HepG2 (cell line): ENCODE data around the gene LOC128125822.

Experiments
- CBX5 ChIP-seq: sonication (generic); formaldehyde crosslinking; IDR thresholded peaks from 2 replicates; pipeline ENCODE4 v1.4.0; 2020; ENCODE audit warnings: missing genetic modification reagents, borderline replicate concordance
- HNRNPH1 ChIP-seq: fragments of 200-400 bp; formaldehyde crosslinking; optimal IDR thresholded peaks from 2 replicates; pipeline ENCODE3; 2017; ENCODE audit warnings: mild to moderate bottlenecking, low read depth, low read length
- JUNB ChIP-seq: sonication (generic); formaldehyde crosslinking; IDR thresholded peaks from 2 replicates; pipeline ENCODE4 v1.8.0; 2022; ENCODE audit warnings: missing genetic modification reagents, mild to moderate bottlenecking, borderline replicate concordance
- KDM4B ChIP-seq: sonication (generic); formaldehyde crosslinking; IDR thresholded peaks from 2 replicates; pipeline ENCODE4 v1.4.0; 2020; ENCODE audit warnings: missing genetic modification reagents
- MBNL3 ChIP-seq: fragments of 250-450 bp; sonication (Bioruptor Pico); conservative IDR thresholded peaks from 2 replicates; pipeline ENCODE4 v1.8.0; 2022; ENCODE audit warnings: mild to moderate bottlenecking, inconsistent platforms
- PAWR ChIP-seq: sonication (generic); formaldehyde crosslinking; IDR thresholded peaks from 2 replicates; pipeline ENCODE4 v1.4.0; 2020; ENCODE audit warnings: missing genetic modification reagents, mild to moderate bottlenecking, borderline replicate concordance
- POLR2A ChIP-seq, 2 experiments: IDR thresholded peaks; 2 replicates each; pipeline ENCODE4 v1.6.1; 2011; ENCODE audit warnings: low read depth in 2 of 2, low read length in 2 of 2, mild to moderate bottlenecking in 1 of 2, moderate library complexity in 1 of 2; ENCODE audit not compliant: insufficient read depth in 1 of 2
- SMC3 ChIP-seq: IDR thresholded peaks from 2 replicates; pipeline ENCODE4 v1.6.1; 2011; ENCODE audit warnings: low read length, improper control_type of control experiment
- SRSF9 ChIP-seq: fragments of 200-400 bp; formaldehyde crosslinking; IDR thresholded peaks from 2 replicates; pipeline ENCODE4 v1.6.1; 2018; ENCODE audit warnings: borderline replicate concordance, mild to moderate bottlenecking, low read depth, low read length; ENCODE audit not compliant: insufficient read depth, poor library complexity, severe bottlenecking
- STAT5B ChIP-seq: sonication (generic); formaldehyde crosslinking; IDR thresholded peaks from 2 replicates; pipeline ENCODE4 v1.4.0; 2020; ENCODE audit warnings: missing genetic modification reagents
- TOE1 ChIP-seq: sonication (generic); formaldehyde crosslinking; IDR thresholded peaks from 2 replicates; pipeline ENCODE4 v1.4.0; 2020; ENCODE audit warnings: mild to moderate bottlenecking, missing genetic modification reagents
- YY1 ChIP-seq: IDR thresholded peaks from 2 replicates; pipeline ENCODE4 v1.6.1; 2011; ENCODE audit warnings: low read length, low read depth, moderate library complexity, mild to moderate bottlenecking; ENCODE audit not compliant: insufficient read depth, insufficient replicate concordance
- ZNF20 ChIP-seq: sonication (generic); formaldehyde crosslinking; IDR thresholded peaks from 2 replicates; pipeline ENCODE4 v1.4.0; 2020; ENCODE audit warnings: mild to moderate bottlenecking, moderate library complexity, missing genetic modification reagents
- ZNF432 ChIP-seq: sonication (generic); formaldehyde crosslinking; IDR thresholded peaks from 2 replicates; pipeline ENCODE4 v1.5.0; 2020; ENCODE audit warnings: missing genetic modification reagents, mild to moderate bottlenecking, borderline replicate concordance
- ZNF674 ChIP-seq: sonication (generic); formaldehyde crosslinking; IDR thresholded peaks from 2 replicates; pipeline ENCODE4 v1.5.0; 2020; ENCODE audit warnings: low read depth, mild to moderate bottlenecking, missing genetic modification reagents
- ZNF678 ChIP-seq: sonication (generic); formaldehyde crosslinking; IDR thresholded peaks from 2 replicates; pipeline ENCODE4 v1.4.0; 2020; ENCODE audit warnings: mild to moderate bottlenecking, missing genetic modification reagents
- ZNF75D ChIP-seq: sonication (generic); formaldehyde crosslinking; IDR thresholded peaks from 2 replicates; pipeline ENCODE4 v1.8.1; 2023; ENCODE audit warnings: missing genetic modification reagents, mild to moderate bottlenecking, borderline replicate concordance
- ZNF775 ChIP-seq: sonication (generic); formaldehyde crosslinking; IDR thresholded peaks from 2 replicates; pipeline ENCODE4 v1.4.0; 2020; ENCODE audit warnings: missing genetic modification reagents, mild to moderate bottlenecking, moderate library complexity, borderline replicate concordance
- ZSCAN30 ChIP-seq: sonication (generic); formaldehyde crosslinking; IDR thresholded peaks from 2 replicates; pipeline ENCODE4 v1.5.0; 2020; ENCODE audit warnings: mild to moderate bottlenecking, missing genetic modification reagents
- ZSCAN9 ChIP-seq: IDR thresholded peaks from 2 replicates; pipeline ENCODE4 v1.6.1; 2016; ENCODE audit warnings: borderline replicate concordance
- TF ChIP-seq, protein P1 (sequence below): sonication (generic); formaldehyde crosslinking; IDR thresholded peaks from 2 replicates; pipeline ENCODE4 v1.4.0; 2020; ENCODE audit warnings: mild to moderate bottlenecking, low read depth, missing genetic modification reagents
- TF ChIP-seq, protein P2 (sequence below): fragments of 450-650 bp; IDR thresholded peaks from 2 replicates; pipeline ENCODE4 v1.6.1; 2016
- TF ChIP-seq, protein P3 (sequence below): sonication (generic); formaldehyde crosslinking; IDR thresholded peaks from 2 replicates; pipeline ENCODE4 v1.4.0; 2020; ENCODE audit warnings: missing genetic modification reagents

The LOC128125822 gene

DNA sequence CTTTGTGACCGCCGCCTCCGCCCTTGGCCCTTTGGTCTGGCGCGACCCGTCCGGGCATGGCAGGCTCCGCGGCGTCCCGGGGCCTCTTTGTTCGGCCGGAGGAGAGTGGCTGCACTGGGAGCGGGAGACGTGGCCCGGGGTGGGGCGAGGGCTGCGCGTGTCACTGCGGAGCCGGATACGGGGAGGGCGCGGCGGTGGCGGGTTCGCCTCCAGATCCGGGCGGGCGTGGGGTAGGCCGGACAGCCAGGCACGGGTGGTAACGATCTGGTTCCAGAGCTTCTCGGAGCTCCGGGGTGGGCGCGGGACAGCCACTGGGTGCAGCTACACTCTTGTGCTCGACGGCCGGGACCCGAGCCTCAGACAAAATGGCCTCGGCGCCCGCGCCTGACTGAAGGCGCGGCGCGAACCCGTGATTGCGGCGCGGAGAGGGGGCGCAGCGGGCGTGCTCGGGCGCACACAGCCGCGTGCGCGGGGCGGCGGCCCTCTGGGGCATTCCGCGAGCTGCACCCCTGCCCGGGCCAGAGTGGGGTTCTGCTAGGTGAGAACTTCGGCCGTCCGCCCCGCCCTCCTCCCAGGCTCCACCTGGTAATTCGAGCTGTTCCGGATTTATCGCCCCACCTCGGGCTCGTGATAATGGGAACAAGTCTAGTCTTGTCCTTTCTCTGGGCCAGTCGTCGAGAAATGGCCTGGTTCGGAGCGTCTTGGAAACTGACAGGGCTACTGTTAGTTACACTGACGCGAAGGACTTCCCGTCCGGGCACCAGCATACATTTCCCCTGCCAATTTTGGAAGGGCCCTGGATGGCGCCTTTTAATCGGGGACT lies 1.0 kb downstream of the LOC128125822 start (continued):
- TF ChIP-seq KDM4B (CRISPR knock-in tag) (peak; percentile 83), ZNF775 (no peak), SRSF9 (no peak), CBX5 (peak; percentile 53; the same call in 1 of the 2 replicates), ZSCAN9 (peak; percentile 69; the same call in 1 of the 2 replicates), ZNF674 (CRISPR knock-in tag) (no peak), POLR2A (IDR thresholded peaks at IDR 0.05; ENCODE audit: insufficient read depth in 1 of 2, low read depth in 2 of 2, low read length in 2 of 2) (peak; percentile 84 to 92), PAWR (CRISPR knock-in tag) (no peak), JUNB (CRISPR knock-in tag) (no peak; the same call in 1 of the 2 replicates), ZNF432 (CRISPR knock-in tag) (no peak), ZSCAN30 (CRISPR knock-in tag) (peak; percentile 89), YY1 (peak; percentile 90), ZNF20 (no peak; the same call in none of the 2 replicates), ZNF75D (no peak), MBNL3 (no peak), ZNF678 (CRISPR knock-in tag) (no peak), SMC3 (0 out of 2 replicates have a peak, but pooled peaks have one; percentile 0), TOE1 (no peak), HNRNPH1 (peak; percentile 87), STAT5B (CRISPR knock-in tag) (no peak)
- TF ChIP-seq, protein P1, sequence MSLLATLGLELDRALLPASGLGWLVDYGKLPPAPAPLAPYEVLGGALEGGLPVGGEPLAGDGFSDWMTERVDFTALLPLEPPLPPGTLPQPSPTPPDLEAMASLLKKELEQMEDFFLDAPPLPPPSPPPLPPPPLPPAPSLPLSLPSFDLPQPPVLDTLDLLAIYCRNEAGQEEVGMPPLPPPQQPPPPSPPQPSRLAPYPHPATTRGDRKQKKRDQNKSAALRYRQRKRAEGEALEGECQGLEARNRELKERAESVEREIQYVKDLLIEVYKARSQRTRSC (CRISPR knock-in tag), result no peak
- TF ChIP-seq, protein P2, sequence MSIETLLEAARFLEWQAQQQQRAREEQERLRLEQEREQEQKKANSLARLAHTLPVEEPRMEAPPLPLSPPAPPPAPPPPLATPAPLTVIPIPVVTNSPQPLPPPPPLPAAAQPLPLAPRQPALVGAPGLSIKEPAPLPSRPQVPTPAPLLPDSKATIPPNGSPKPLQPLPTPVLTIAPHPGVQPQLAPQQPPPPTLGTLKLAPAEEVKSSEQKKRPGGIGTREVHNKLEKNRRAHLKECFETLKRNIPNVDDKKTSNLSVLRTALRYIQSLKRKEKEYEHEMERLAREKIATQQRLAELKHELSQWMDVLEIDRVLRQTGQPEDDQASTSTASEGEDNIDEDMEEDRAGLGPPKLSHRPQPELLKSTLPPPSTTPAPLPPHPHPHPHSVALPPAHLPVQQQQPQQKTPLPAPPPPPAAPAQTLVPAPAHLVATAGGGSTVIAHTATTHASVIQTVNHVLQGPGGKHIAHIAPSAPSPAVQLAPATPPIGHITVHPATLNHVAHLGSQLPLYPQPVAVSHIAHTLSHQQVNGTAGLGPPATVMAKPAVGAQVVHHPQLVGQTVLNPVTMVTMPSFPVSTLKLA, result no peak
- TF ChIP-seq, protein P3, sequence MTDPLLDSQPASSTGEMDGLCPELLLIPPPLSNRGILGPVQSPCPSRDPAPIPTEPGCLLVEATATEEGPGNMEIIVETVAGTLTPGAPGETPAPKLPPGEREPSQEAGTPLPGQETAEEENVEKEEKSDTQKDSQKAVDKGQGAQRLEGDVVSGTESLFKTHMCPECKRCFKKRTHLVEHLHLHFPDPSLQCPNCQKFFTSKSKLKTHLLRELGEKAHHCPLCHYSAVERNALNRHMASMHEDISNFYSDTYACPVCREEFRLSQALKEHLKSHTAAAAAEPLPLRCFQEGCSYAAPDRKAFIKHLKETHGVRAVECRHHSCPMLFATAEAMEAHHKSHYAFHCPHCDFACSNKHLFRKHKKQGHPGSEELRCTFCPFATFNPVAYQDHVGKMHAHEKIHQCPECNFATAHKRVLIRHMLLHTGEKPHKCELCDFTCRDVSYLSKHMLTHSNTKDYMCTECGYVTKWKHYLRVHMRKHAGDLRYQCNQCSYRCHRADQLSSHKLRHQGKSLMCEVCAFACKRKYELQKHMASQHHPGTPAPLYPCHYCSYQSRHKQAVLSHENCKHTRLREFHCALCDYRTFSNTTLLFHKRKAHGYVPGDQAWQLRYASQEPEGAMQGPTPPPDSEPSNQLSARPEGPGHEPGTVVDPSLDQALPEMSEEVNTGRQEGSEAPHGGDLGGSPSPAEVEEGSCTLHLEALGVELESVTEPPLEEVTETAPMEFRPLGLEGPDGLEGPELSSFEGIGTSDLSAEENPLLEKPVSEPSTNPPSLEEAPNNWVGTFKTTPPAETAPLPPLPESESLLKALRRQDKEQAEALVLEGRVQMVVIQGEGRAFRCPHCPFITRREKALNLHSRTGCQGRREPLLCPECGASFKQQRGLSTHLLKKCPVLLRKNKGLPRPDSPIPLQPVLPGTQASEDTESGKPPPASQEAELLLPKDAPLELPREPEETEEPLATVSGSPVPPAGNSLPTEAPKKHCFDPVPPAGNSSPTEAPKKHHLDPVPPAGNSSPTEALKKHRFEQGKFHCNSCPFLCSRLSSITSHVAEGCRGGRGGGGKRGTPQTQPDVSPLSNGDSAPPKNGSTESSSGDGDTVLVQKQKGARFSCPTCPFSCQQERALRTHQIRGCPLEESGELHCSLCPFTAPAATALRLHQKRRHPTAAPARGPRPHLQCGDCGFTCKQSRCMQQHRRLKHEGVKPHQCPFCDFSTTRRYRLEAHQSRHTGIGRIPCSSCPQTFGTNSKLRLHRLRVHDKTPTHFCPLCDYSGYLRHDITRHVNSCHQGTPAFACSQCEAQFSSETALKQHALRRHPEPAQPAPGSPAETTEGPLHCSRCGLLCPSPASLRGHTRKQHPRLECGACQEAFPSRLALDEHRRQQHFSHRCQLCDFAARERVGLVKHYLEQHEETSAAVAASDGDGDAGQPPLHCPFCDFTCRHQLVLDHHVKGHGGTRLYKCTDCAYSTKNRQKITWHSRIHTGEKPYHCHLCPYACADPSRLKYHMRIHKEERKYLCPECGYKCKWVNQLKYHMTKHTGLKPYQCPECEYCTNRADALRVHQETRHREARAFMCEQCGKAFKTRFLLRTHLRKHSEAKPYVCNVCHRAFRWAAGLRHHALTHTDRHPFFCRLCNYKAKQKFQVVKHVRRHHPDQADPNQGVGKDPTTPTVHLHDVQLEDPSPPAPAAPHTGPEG, result peak; percentile 45; the same call in 1 of the 2 replicates
